ENCODE measurements around the gene POPDC2.

Gene POPDC2

GRCh38 chr3:119641416-119641815 is 19.0 kb downstream of the POPDC2 start:
- H3K4me3 ChIP-seq (ENCODE audit: low read depth, low read length) = no peak overlapping the region
- no peak for TF ChIP-seq CTCF (conservative IDR thresholded peaks at IDR 0.05; ENCODE audit: low read depth, low read length)
- DNase-seq (ENCODE audit: low read depth) = no peak

GRCh38 chr3:119639494-119640350 is 20.7 kb downstream of the POPDC2 start:
- H3K4me3 ChIP-seq (ENCODE audit: low read depth, low read length) = no peak overlapping the region
- no peak for DNase-seq (ENCODE audit: low read depth)
- TF ChIP-seq CTCF (conservative IDR thresholded peaks at IDR 0.05; ENCODE audit: low read depth, low read length) = no peak

GRCh38 chr3:119637679-119638477 is 22.5 kb downstream of the POPDC2 start:
- no peak overlapping the region for H3K4me3 ChIP-seq (ENCODE audit: low read depth, low read length)
- DNase-seq (ENCODE audit: low read depth) = peak; percentile 80
- TF ChIP-seq CTCF (conservative IDR thresholded peaks at IDR 0.05; ENCODE audit: low read depth, low read length) = no peak

- no peak overlapping the region for H3K4me3 ChIP-seq (ENCODE audit: low read depth, low read length)
- no peak for TF ChIP-seq CTCF (conservative IDR thresholded peaks at IDR 0.05; ENCODE audit: low read depth, low read length)
- no peak for DNase-seq (ENCODE audit: low read depth)
Observed at GRCh38 chr3:119636891-119637611, 23.3 kb downstream of the POPDC2 start.

GRCh38 chr3:119636249-119636648 is 24.1 kb downstream of the POPDC2 start:
- no peak for TF ChIP-seq CTCF (conservative IDR thresholded peaks at IDR 0.05; ENCODE audit: low read depth, low read length)
- DNase-seq (ENCODE audit: low read depth) = peak; percentile 62

GRCh38 chr3:119635719-119636118 is 24.7 kb downstream of the POPDC2 start:
- peak; percentile 8 for TF ChIP-seq CTCF (conservative IDR thresholded peaks at IDR 0.05; ENCODE audit: low read depth, low read length)
- no peak overlapping the region for H3K4me3 ChIP-seq (ENCODE audit: low read depth, low read length)
- no peak for DNase-seq (ENCODE audit: low read depth)

More at GRCh38 chr3:119636249-119636648, 24.1 kb downstream of the POPDC2 start:
- H3K4me3 ChIP-seq (ENCODE audit: low read depth, low read length) = no peak overlapping the region

Data from choroid plexus epithelial cell (primary cell).